LNCAP (cell line): ENCODE results near the gene NAP1L4.

Source experiments
- CTCF ChIP-seq: fragments of 450-650 bp; IDR thresholded peaks from 2 replicates; pipeline ENCODE4 v1.5.1; 2017; ENCODE audit warnings: mild to moderate bottlenecking

NAP1L4 gene

GRCh38 chr11:3002871-3003270, 10.7 kb upstream of the NAP1L4 start:
- no peak for TF ChIP-seq CTCF

DNA sequence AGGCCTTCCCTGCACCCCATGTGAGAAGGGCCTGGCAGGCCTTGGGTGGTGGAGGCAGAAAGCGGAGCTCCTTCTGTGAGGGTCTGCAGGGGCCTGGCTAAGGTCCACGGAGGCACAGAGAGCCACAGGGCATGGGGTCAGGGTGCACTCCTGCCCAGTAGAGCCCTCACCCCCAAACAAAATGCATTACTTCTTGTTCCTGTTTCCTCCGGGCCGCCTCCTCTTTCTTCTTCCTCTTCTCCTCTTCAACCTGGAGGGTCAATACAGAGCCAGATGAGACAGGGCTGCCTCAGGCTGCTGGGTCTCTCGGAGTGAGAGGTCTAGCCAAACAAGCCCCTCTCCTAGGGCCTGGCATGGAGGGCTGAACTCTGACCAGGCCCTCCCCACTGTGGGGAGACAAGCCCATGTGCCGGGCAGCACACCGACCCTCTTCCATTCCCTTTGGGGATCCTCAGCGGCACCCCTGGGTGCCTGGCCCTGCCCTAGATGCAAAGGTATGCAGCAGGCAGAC, 10.3 kb upstream of the NAP1L4 start:
- TF ChIP-seq CTCF = no peak

DNA sequence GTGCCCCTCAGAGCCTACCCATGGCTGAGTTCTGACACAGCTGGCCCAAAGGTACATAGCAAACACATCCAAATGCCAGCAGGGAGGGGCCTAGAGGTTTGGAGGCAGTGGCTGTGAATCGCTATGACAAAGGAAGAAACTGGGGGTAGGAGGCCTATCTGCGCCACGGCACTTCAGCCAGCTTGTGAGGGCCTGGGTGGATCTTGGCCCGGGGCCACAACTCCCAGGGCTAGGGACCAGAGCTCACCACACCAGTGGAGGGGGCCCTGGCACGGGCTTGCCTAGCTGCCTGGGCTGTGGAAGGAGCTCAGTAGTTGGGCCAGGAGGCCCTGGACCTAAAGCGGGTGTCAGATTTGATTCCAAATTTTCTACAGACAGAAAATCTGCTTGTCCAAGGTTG, 9.4 kb upstream of the NAP1L4 start:
- TF ChIP-seq CTCF = no peak

GRCh38 chr11:3000032-3000961, 8.2 kb upstream of the NAP1L4 start:
- no peak for TF ChIP-seq CTCF

DNA sequence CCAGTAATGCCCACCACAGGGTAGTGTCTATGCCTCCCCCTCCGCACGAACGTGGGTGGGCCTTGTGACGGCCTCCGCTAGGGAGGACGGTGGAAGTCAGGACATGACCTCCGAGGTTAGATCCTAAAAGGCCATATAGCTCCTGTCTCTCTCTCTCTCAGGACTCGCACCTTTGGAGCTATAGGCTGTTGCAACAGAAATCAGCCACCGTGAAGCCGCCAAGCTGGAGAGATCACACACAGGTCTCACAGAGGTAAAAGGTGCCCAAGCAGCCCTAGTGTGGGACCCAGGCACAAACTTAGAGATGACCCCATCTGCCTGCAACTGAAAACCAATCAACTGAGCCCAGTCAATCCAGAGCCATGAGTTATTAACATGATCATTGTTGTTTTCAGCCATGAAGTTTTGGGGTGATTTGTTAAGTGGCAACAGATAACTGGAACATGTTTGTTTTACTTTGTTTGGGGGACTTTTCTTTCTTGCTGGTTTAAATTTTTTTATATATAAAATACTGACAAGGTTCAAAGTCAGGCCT, 7.4 kb upstream of the NAP1L4 start:
- no peak for TF ChIP-seq CTCF

- no peak for TF ChIP-seq CTCF
Measured at GRCh38 chr11:2998073-2998850, 6.1 kb upstream of the NAP1L4 start.

- TF ChIP-seq CTCF = no peak
Measured at GRCh38 chr11:2997406-2997805, 5.3 kb upstream of the NAP1L4 start.
